Osteoblast (primary cell): ENCODE data around the gene PBLD. TPM values are rescaled to one million over a fixed set of nuclear protein-coding genes. Genes with fewer than 3 reads are reported as not detected.
A peak's percentile ranks its signal among the peaks of the same experiment; 100 is the strongest.
"Not testable (repeated sequence)": the region's sequence is repeated elsewhere in the genome, so short reads cannot be mapped to it uniquely, and the experiment has no call there.

Source experiments
- DNase-seq: peaks from one replicate; pipeline ENCODE4 v3.0.0; 2011; ENCODE audit warnings: low spot score, mixed read lengths; ENCODE audit not compliant: insufficient read length; ENCODE audit errors: missing footprints
- H2AFZ ChIP-seq: 2 replicates; pipeline ENCODE4 v1.6.0; 2011; ENCODE audit warnings: mild to moderate bottlenecking, low read length
- H3K27ac ChIP-seq: 2 replicates; pipeline ENCODE4 v1.5.1; 2011; ENCODE audit warnings: mild to moderate bottlenecking, low read depth, low read length, moderate library complexity
- H3K27me3 ChIP-seq: 2 replicates; pipeline ENCODE4 v1.6.0; 2012; ENCODE audit warnings: mild to moderate bottlenecking, control low read depth, inconsistent platforms, low read length, moderate library complexity; ENCODE audit not compliant: insufficient read depth
- H3K36me3 ChIP-seq: 2 replicates; pipeline ENCODE4 v1.5.1; 2011; ENCODE audit warnings: mild to moderate bottlenecking, low read length, control low read depth, moderate library complexity; ENCODE audit not compliant: insufficient read depth
- H3K4me1 ChIP-seq: 2 replicates; pipeline ENCODE4 v1.5.1; 2011; ENCODE audit warnings: mild to moderate bottlenecking, low read length, control low read depth, moderate library complexity; ENCODE audit not compliant: insufficient read depth
- H3K4me2 ChIP-seq: 2 replicates; pipeline ENCODE4 v1.6.0; 2011; ENCODE audit warnings: mild to moderate bottlenecking, low read length; ENCODE audit not compliant: insufficient read depth
- H3K4me3 ChIP-seq: fragments of 200-600 bp; sonication (generic); 3 replicates; pipeline ENCODE4 v1.5.1; 2012; ENCODE audit warnings: mild to moderate bottlenecking, low read length, inconsistent platforms; ENCODE audit not compliant: insufficient read depth
- H3K79me2 ChIP-seq: 2 replicates; pipeline ENCODE4 v1.6.0; 2012; ENCODE audit warnings: mild to moderate bottlenecking, low read length, control low read depth, inconsistent platforms; ENCODE audit not compliant: insufficient read depth
- H3K9me3 ChIP-seq: 2 replicates; pipeline ENCODE4 v1.5.1; 2011; ENCODE audit warnings: low read depth, low read length, control low read depth
- H4K20me1 ChIP-seq: 2 replicates; pipeline ENCODE4 v1.6.0; 2012; ENCODE audit warnings: mild to moderate bottlenecking, low read length, control low read depth; ENCODE audit not compliant: insufficient read depth
- CTCF ChIP-seq: IDR thresholded peaks from 2 replicates; pipeline ENCODE4 v1.5.1; 2011; ENCODE audit warnings: mild to moderate bottlenecking, low read depth, low read length, moderate library complexity; ENCODE audit errors: extremely low read depth
- total RNA-seq: library from RNA; depleted of rRNA; stranded (reverse); fragments of >200 nt; gene quantifications from 2 replicates; pipeline ENCODE4 v1.2.3, GENCODE V29; 2012

PBLD gene
- total RNA-seq, 1 donor: 13.4 TPM

- Histone ChIP-seq H3K27ac (peak overlapping the region; percentile 95), H3K4me2 (peak overlapping the region; percentile 86), H3K27me3 (no peaks in the 10 kb centered on the region), H3K9me3 (no peaks in the 10 kb centered on the region), H3K4me3 (peak overlapping the region; percentile 61), H2AFZ (peak overlapping the region; percentile 70), H3K4me1 (peaks cover 33% of the 10 kb centered on the region), H4K20me1 (peaks cover 7% of the 10 kb centered on the region), H3K79me2 (peaks cover 31% of the 10 kb centered on the region), H3K36me3 (no peaks in the 10 kb centered on the region)
- TF ChIP-seq CTCF: no peak
- peak; percentile 82 for DNase-seq
These were observed 4.6 kb downstream of the PBLD start for GRCh38 chr10:68327889-68328786.

GRCh38 chr10:68324396-68324795 lies 8.3 kb downstream of the PBLD start:
- H2AFZ ChIP-seq, H3K27me3 ChIP-seq, DNase-seq, H3K27ac ChIP-seq, H3K9me3 ChIP-seq, H3K36me3 ChIP-seq, H4K20me1 ChIP-seq, H3K4me3 ChIP-seq, H3K4me2 ChIP-seq, H3K79me2 ChIP-seq: not testable (repeated sequence)
- H3K4me1 ChIP-seq: peaks cover 18% of the 10 kb centered on the region

GRCh38 chr10:68318331-68319059 lies 14.2 kb downstream of the PBLD start:
- TF ChIP-seq CTCF: no peak
- H3K4me3 ChIP-seq: no peak overlapping the region
- H3K9me3 ChIP-seq: no peaks in the 10 kb centered on the region
- DNase-seq: no peak
- H3K36me3 ChIP-seq: no peaks in the 10 kb centered on the region
- H4K20me1 ChIP-seq: no peaks in the 10 kb centered on the region
- no peak overlapping the region for H3K4me2 ChIP-seq
- H3K27ac ChIP-seq: no peak overlapping the region
- H3K79me2 ChIP-seq: no peaks in the 10 kb centered on the region
- H3K4me1 ChIP-seq: no peaks in the 10 kb centered on the region
- H2AFZ ChIP-seq: no peak overlapping the region
- H3K27me3 ChIP-seq: no peaks in the 10 kb centered on the region

GRCh38 chr10:68315582-68315981 lies 17.1 kb downstream of the PBLD start:
- H3K9me3 ChIP-seq: no peaks in the 10 kb centered on the region
- no peaks in the 10 kb centered on the region for H3K79me2 ChIP-seq
- no peaks in the 10 kb centered on the region for H3K27me3 ChIP-seq
- H4K20me1 ChIP-seq: no peaks in the 10 kb centered on the region
- H3K4me1 ChIP-seq: no peaks in the 10 kb centered on the region
- H3K4me2 ChIP-seq: no peak overlapping the region
- H2AFZ ChIP-seq: no peak overlapping the region
- DNase-seq: no peak
- TF ChIP-seq CTCF: no peak
- no peak overlapping the region for H3K4me3 ChIP-seq
- no peak overlapping the region for H3K27ac ChIP-seq
- no peaks in the 10 kb centered on the region for H3K36me3 ChIP-seq

- not testable (repeated sequence) for H3K4me1 ChIP-seq, DNase-seq, H3K79me2 ChIP-seq, H3K4me2 ChIP-seq, H3K4me3 ChIP-seq, H3K36me3 ChIP-seq, H4K20me1 ChIP-seq, H3K27ac ChIP-seq, H3K27me3 ChIP-seq, H2AFZ ChIP-seq, H3K9me3 ChIP-seq
These were observed 17.8 kb downstream of the PBLD start for GRCh38 chr10:68314930-68315329.
